Lung (tissue), 12 donors: Measurements from ENCODE around the gene RACGAP1. TPM values are rescaled to one million over a fixed set of nuclear protein-coding genes. Genes with fewer than 3 reads are reported as not detected.
A peak's percentile ranks its signal among the peaks of the same experiment; 100 is the strongest.

Experiments
- ATAC-seq: fragments of 200-7000 bp; cut with Tn5 transposase; one replicate; pipeline ENCODE4 v1.9.1; 2020; ENCODE audit warnings: moderate number of reproducible peaks; ENCODE audit not compliant: insufficient read depth, low FRiP score
- DNase-seq, 3 donors: peaks; one replicate each; pipeline ENCODE4 v3.0.0-alpha.2; 2013 to 2017
- H3K27ac ChIP-seq, 2 donors: one replicate each; pipeline ENCODE4 v1.5.1; 2013; ENCODE audit warnings: mild to moderate bottlenecking in 2 of 2, moderate library complexity in 2 of 2, control low read depth in 1 of 2, inconsistent platforms in 1 of 2, low read depth in 1 of 2, low read length in 1 of 2
- H3K27me3 ChIP-seq, 3 donors: one replicate each; pipeline ENCODE4 v1.5.1; 2013; ENCODE audit warnings: low read length in 2 of 3; ENCODE audit not compliant: control insufficient read depth in 3 of 3, insufficient read depth in 3 of 3
- H3K36me3 ChIP-seq, 4 donors: one replicate each; pipeline ENCODE4 v1.5.1; 2013; ENCODE audit warnings: low read length in 4 of 4, mild to moderate bottlenecking in 1 of 4, moderate library complexity in 1 of 4; ENCODE audit not compliant: control insufficient read depth in 4 of 4, insufficient read depth in 4 of 4
- H3K4me1 ChIP-seq, 5 donors: one replicate each; pipeline ENCODE4 v1.5.1; 2013; ENCODE audit warnings: low read length in 5 of 5, mild to moderate bottlenecking in 2 of 5, moderate library complexity in 1 of 5; ENCODE audit not compliant: control insufficient read depth in 5 of 5, insufficient read depth in 5 of 5
- H3K4me3 ChIP-seq: one replicate; pipeline ENCODE4 v1.5.1; 2013; ENCODE audit warnings: mild to moderate bottlenecking, control low read depth, moderate library complexity
- H3K9ac ChIP-seq, 2 donors: one replicate each; pipeline ENCODE4 v1.5.1; 2013; ENCODE audit warnings: low read length in 2 of 2, control low read depth in 1 of 2; ENCODE audit not compliant: insufficient read depth in 1 of 2
- H3K9me3 ChIP-seq, 4 donors: one replicate each; pipeline ENCODE4 v1.5.1; 2013; ENCODE audit warnings: low read length in 3 of 4, mild to moderate bottlenecking in 1 of 4, moderate library complexity in 1 of 4; ENCODE audit not compliant: control insufficient read depth in 4 of 4, insufficient read depth in 3 of 4
- CTCF ChIP-seq: IDR thresholded peaks from 2 replicates; pipeline ENCODE4 v1.5.1; 2012; ENCODE audit warnings: mild to moderate bottlenecking; ENCODE audit errors: control extremely low read depth, extremely low read depth
- WGBS, 2 donors: extraction: QIAGEN DNeasy Blood & Tissue Kit; methylation state at CpG; one replicate each; pipeline ENCODE4 v1.1.7; 2013; 5-methylcytosine and 5-hydroxymethylcytosine counted together
- polyA plus RNA-seq, 2 donors: library from polyadenylated mRNA; stranded (reverse); fragments of 200-250 nt; gene quantifications; one replicate each; pipeline ENCODE4 v1.2.1, GENCODE V29; 2013
- total RNA-seq, 2 donors: library from RNA; depleted of rRNA in 1 of 2; stranded (reverse); fragments of >200 nt in 1 of 2; gene quantifications; one replicate each; pipeline ENCODE4 v1.2.1, GENCODE V29; 2014 to 2021
- donor health status: control.
- donor health status: control.
- donor health status: Bipolar disorder and iron deficiency.
- donor health status: healthy.
- donor health status: DM: yes; HTN: yes; CAD: no.

RACGAP1 gene
- total and polyA plus RNA-seq, 4 donors, result 3.8 to 26.8 (median 10.2) TPM

GRCh38 chr12:50026691-50027090 lies 1.4 kb upstream of the RACGAP1 start:
- Histone ChIP-seq H3K27ac (no peak overlapping the region), H3K4me3 (no peak overlapping the region), H3K27me3 (no peaks in the 10 kb centered on the region), H3K9ac (no peak overlapping the region), H3K36me3 (no peaks in the 10 kb centered on the region), H3K9me3 (no peaks in the 10 kb centered on the region), H3K4me1 (peaks cover 0 to 25% (median 3%) of the 10 kb centered on the region in 5 donors)
- 93 to 94% methylated on average over 3 of the region's 3 CpGs for whole genome bisulfite sequencing, 2 donors
- no peak for TF ChIP-seq CTCF
- no peak for ATAC-seq
- no peak for DNase-seq

- Histone ChIP-seq H3K36me3 (no peaks in the 10 kb centered on the region), H3K27ac (no peak overlapping the region), H3K27me3 (no peaks in the 10 kb centered on the region), H3K4me1 (peaks cover 0 to 39% (median 3%) of the 10 kb centered on the region in 5 donors), H3K9me3 (no peaks in the 10 kb centered on the region), H3K9ac (peak overlapping the region; percentile 51 to 88), H3K4me3 (peak overlapping the region; percentile 80)
- WGBS, 2 donors, result 2% methylated on average over 16 of the region's 16 CpGs
- TF ChIP-seq CTCF, result no peak
- DNase-seq, result peak in 2 of 3 donors; percentile 24 to 55
- ATAC-seq, result no peak
These were observed 498 bp downstream of the RACGAP1 start for GRCh38 chr12:50024805-50025186.

- ATAC-seq (no peak), DNase-seq (no peak)
- peak overlapping the region in 1 of 2 donors; percentile 88 for H3K9ac ChIP-seq
- H3K9me3 ChIP-seq, result no peaks in the 10 kb centered on the region
- H3K4me3 ChIP-seq, result no peak overlapping the region
- H3K4me1 ChIP-seq, result peaks cover 0 to 39% (median 5%) of the 10 kb centered on the region in 5 donors
- H3K36me3 ChIP-seq, result no peaks in the 10 kb centered on the region
- WGBS, 2 donors, result 78 to 91% methylated on average over 8 of the region's 8 CpGs
- H3K27me3 ChIP-seq, result no peaks in the 10 kb centered on the region
- no peak overlapping the region for H3K27ac ChIP-seq
- TF ChIP-seq CTCF, result no peak
These were observed 1.1 kb downstream of the RACGAP1 start for GRCh38 chr12:50024227-50024626.

- no peak overlapping the region for H3K27ac ChIP-seq
- DNase-seq (no peak), ATAC-seq (no peak)
- H3K9ac ChIP-seq, result no peak overlapping the region
- no peaks in the 10 kb centered on the region for H3K9me3 ChIP-seq
- no peaks in the 10 kb centered on the region for H3K36me3 ChIP-seq
- H3K4me1 ChIP-seq, result peaks cover 0 to 50% (median 6%) of the 10 kb centered on the region in 5 donors
- TF ChIP-seq CTCF, result no peak
- 98 to 99% methylated on average over 1 of the region's 1 CpG for WGBS, 2 donors
- no peaks in the 10 kb centered on the region for H3K27me3 ChIP-seq
- H3K4me3 ChIP-seq, result no peak overlapping the region
These were observed 2.4 kb downstream of the RACGAP1 start for GRCh38 chr12:50022903-50023302.
